SU-DHL-6 (cell line): ENCODE data around the gene TXNIP.

ENCODE experiments used
- H2AFZ ChIP-seq: fragments of 200-600 bp; sonication (generic); 2 replicates; pipeline ENCODE4 v1.6.1; 2014; ENCODE audit warnings: low read depth, mild to moderate bottlenecking, moderate library complexity, mixed read lengths, antibody characterized with exemption, low read length; ENCODE audit not compliant: severe bottlenecking
- H3F3A ChIP-seq: fragments of 200-600 bp; shearing (Covaris generic); 2 replicates; pipeline ENCODE4 v1.6.0; 2016; ENCODE audit warnings: antibody characterized with exemption, mild to moderate bottlenecking; ENCODE audit not compliant: insufficient read depth
- H3K27ac ChIP-seq: fragments of 200-600 bp; sonication (generic); 2 replicates; pipeline ENCODE4 v1.5.1; 2016; ENCODE audit warnings: low read depth, mild to moderate bottlenecking, low read length, moderate library complexity, mixed read lengths
- H3K27me3 ChIP-seq: fragments of 200-600 bp; sonication (generic), shearing (Covaris generic); 2 replicates; pipeline ENCODE4 v1.6.0; 2014; ENCODE audit warnings: mild to moderate bottlenecking, low read length
- H3K36me3 ChIP-seq: fragments of 200-600 bp; sonication (generic); 2 replicates; pipeline ENCODE4 v1.6.1; 2014; ENCODE audit warnings: mild to moderate bottlenecking, low read length, mixed read lengths
- H3K4me2 ChIP-seq: fragments of 300-600, 200-600 bp; shearing (Covaris generic), sonication (generic); 2 replicates; pipeline ENCODE4 v1.6.0; 2014; ENCODE audit warnings: low read length, low read depth, mild to moderate bottlenecking; ENCODE audit not compliant: poor library complexity, severe bottlenecking
- H3K4me3 ChIP-seq: fragments of 200-600 bp; sonication (generic); 2 replicates; pipeline ENCODE4 v1.5.1; 2014; ENCODE audit warnings: antibody characterized with exemption, low read length, mild to moderate bottlenecking, mixed read lengths; ENCODE audit not compliant: insufficient read depth, poor library complexity, severe bottlenecking
- H3K79me2 ChIP-seq: fragments of 200-600 bp; sonication (generic); 2 replicates; pipeline ENCODE4 v1.6.1; 2014; ENCODE audit warnings: mild to moderate bottlenecking, low read length, moderate library complexity; ENCODE audit not compliant: insufficient read depth
- H3K9ac ChIP-seq: fragments of 200-600 bp; sonication (generic); 2 replicates; pipeline ENCODE4 v1.7.0; 2014; ENCODE audit warnings: mild to moderate bottlenecking, low read length
- H3K9me2 ChIP-seq: fragments of 200-600 bp; sonication (generic); replicated peaks from 2 replicates; pipeline ENCODE4 v1.6.1; 2014; ENCODE audit warnings: low read length; ENCODE audit not compliant: insufficient read depth
- H3K9me3 ChIP-seq: fragments of 200-600 bp; sonication (generic); 2 replicates; pipeline ENCODE4 v1.6.1; 2014; ENCODE audit warnings: low read length, mixed read lengths; ENCODE audit not compliant: insufficient read depth
- H4K20me1 ChIP-seq: fragments of 200-600 bp; sonication (generic); 2 replicates; pipeline ENCODE4 v1.6.1; 2014; ENCODE audit warnings: low read depth, mild to moderate bottlenecking, antibody characterized with exemption, low read length, moderate library complexity, mixed read lengths
- CTCF ChIP-seq: fragments of 200-600 bp; sonication (generic); IDR thresholded peaks from one replicate; pipeline ENCODE4 v1.5.1; 2017; ENCODE audit warnings: antibody characterized with exemption, mild to moderate bottlenecking, low read length, moderate library complexity; ENCODE audit not compliant: insufficient read depth, poor library complexity, severe bottlenecking
- EZH2phosphoT487 ChIP-seq: fragments of 200-600 bp; sonication (generic), shearing (Covaris generic); conservative IDR thresholded peaks from 2 replicates; pipeline ENCODE4 v1.6.1; 2018; ENCODE audit warnings: mild to moderate bottlenecking, antibody characterized with exemption, low read length, moderate library complexity, mixed read lengths

Gene TXNIP

GRCh38 chr1:145975216-145975615 is 21.2 kb downstream of the TXNIP start:
- Histone ChIP-seq H3K27me3 (no peaks in the 10 kb centered on the region), H3K9me3 (no peaks in the 10 kb centered on the region), H3K9ac (no peak overlapping the region), H3K4me2 (no peak overlapping the region), H3K9me2 (no peaks in the 10 kb centered on the region), H4K20me1 (no peaks in the 10 kb centered on the region), H3K36me3 (no peaks in the 10 kb centered on the region), H3K79me2 (no peaks in the 10 kb centered on the region), H3K27ac (no peak overlapping the region), H3F3A (0 out of 2 replicates have a peak, but pooled peaks cover 3% of the 10 kb centered on the region), H2AFZ (no peak overlapping the region), H3K4me3 (no peak overlapping the region)
- TF ChIP-seq CTCF = no peak
- no peak for TF ChIP-seq EZH2phosphoT487

- Histone ChIP-seq H3K27ac (no peak overlapping the region), H2AFZ (no peak overlapping the region), H3K79me2 (no peaks in the 10 kb centered on the region), H3K9me3 (no peaks in the 10 kb centered on the region), H3K9ac (no peak overlapping the region), H3K27me3 (no peaks in the 10 kb centered on the region), H3F3A (0 out of 2 replicates have a peak, but pooled peaks cover 3% of the 10 kb centered on the region), H4K20me1 (no peaks in the 10 kb centered on the region), H3K4me3 (no peak overlapping the region), H3K36me3 (no peaks in the 10 kb centered on the region), H3K9me2 (no peaks in the 10 kb centered on the region), H3K4me2 (no peak overlapping the region)
- TF ChIP-seq EZH2phosphoT487 (no peak), CTCF (no peak)
These were observed 21.7 kb downstream of the TXNIP start for GRCh38 chr1:145974721-145975120.

GRCh38 chr1:145972580-145972979 is 23.8 kb downstream of the TXNIP start:
- no peaks in the 10 kb centered on the region for H3K9me3 ChIP-seq
- no peaks in the 10 kb centered on the region for H3K9me2 ChIP-seq
- H3K4me2 ChIP-seq = no peak overlapping the region
- no peaks in the 10 kb centered on the region for H4K20me1 ChIP-seq
- H2AFZ ChIP-seq = no peak overlapping the region
- H3K27me3 ChIP-seq = no peaks in the 10 kb centered on the region
- no peaks in the 10 kb centered on the region for H3K79me2 ChIP-seq
- H3F3A ChIP-seq = no peaks in the 10 kb centered on the region
- TF ChIP-seq CTCF (no peak), EZH2phosphoT487 (no peak)
- no peak overlapping the region for H3K9ac ChIP-seq
- no peaks in the 10 kb centered on the region for H3K36me3 ChIP-seq
- H3K4me3 ChIP-seq = no peak overlapping the region
- no peak overlapping the region for H3K27ac ChIP-seq
